Pancreas (tissue), 10 donors: ENCODE data around the gene WASL. TPM values are rescaled to one million over a fixed set of nuclear protein-coding genes. Genes with fewer than 3 reads are reported as not detected.

ENCODE experiments used
- ATAC-seq, 4 donors: fragments of 200-7000 bp; cut with Tn5 transposase; one replicate each; pipeline versions ENCODE4 v1.8.0 to v1.9.1; 2020; ENCODE audit warnings: mild to moderate bottlenecking in 4 of 4, moderate library complexity in 4 of 4
- DNase-seq, 6 donors: peaks; one replicate each; pipeline ENCODE4 v3.0.0-alpha.2; 2020
- FAIRE-seq: peaks from 2 replicates; lab custom pipeline; 2012; peaks lifted over from hg19 to GRCh38; lab: Jason Lieb, UNC
- H3K27ac ChIP-seq, 4 donors: fragments of 200-600 bp; sonication (generic); 1 replicate in 3 of 4; 2 replicates in 1 of 4; pipeline versions ENCODE4 v1.5.0 to v1.8.0; 2020
- H3K27me3 ChIP-seq, 4 donors: fragments of 200-600 bp; one replicate each; pipeline ENCODE4 v1.8.0; 2021
- H3K36me3 ChIP-seq, 3 donors: fragments of 200-600 bp; sonication (generic) in 1 of 3; one replicate each; pipeline versions ENCODE4 v1.5.0 to v1.8.0; 2020 to 2021
- H3K4me1 ChIP-seq, 3 donors: fragments of 200-600 bp; one replicate each; pipeline ENCODE4 v1.8.0; 2021
- H3K4me3 ChIP-seq, 4 donors: fragments of 200-600 bp; sonication (generic) in 2 of 4; one replicate each; pipeline versions ENCODE4 v1.5.0 to v1.8.0; 2020 to 2021
- H3K9me3 ChIP-seq, 4 donors: fragments of 200-600 bp; one replicate each; pipeline ENCODE4 v1.8.0; 2021
- WGBS, 2 donors: extraction: QIAGEN DNeasy Blood & Tissue Kit; methylation state at CpG; one replicate each; pipeline ENCODE4 v1.1.7; 2013; 5-methylcytosine and 5-hydroxymethylcytosine counted together
- intact Hi-C, 3 donors: fragments of 100-400 bp; cut with DNase I; formaldehyde crosslinking; loops; one replicate each; pipeline versions ENCODE4 v1.11.1 to v1.14.2; 2022
- polyA plus RNA-seq, 2 donors: library from polyadenylated mRNA; stranded (reverse); fragments of 200-250 nt; gene quantifications; one replicate each; pipeline ENCODE4 v1.2.3, GENCODE V29; 2013
- total RNA-seq, 6 donors: library from RNA; stranded (reverse); fragmentation: NEBNext Ultra II Directional in 4 of 6; extraction: Animal tissue kit (Norgen Biotek cat#: 25700) in 4 of 6; gene quantifications; one replicate each; pipeline versions ENCODE4 v1.2.1 to v1.2.4, GENCODE V29; 2021 to 2023
- TF ChIP-seq, protein P1 (sequence below), 4 donors: fragments of 200-600 bp; sonication (generic) in 3 of 4; IDR thresholded peaks; one replicate each; pipeline versions ENCODE4 v1.5.0 to v1.8.0; 2021; ENCODE audit warnings: antibody characterized with exemption in 4 of 4
- donor health status: healthy with polysubstance abuse.
- donor health status: DM: no; HTN: no; CAD: no; lungs with moderate emphysema.
- donor health status: DM: no; HTN: no; CAD: no.
- donor health status: control.
- donor health status: control.
- donor health status: Bipolar disorder and iron deficiency.
- donor health status: DM: yes; HTN: yes; CAD: no.
- donor health status: DM: no; HTN: no; CAD: no.
- donor health status: DM: no; HTN: no; CAD: no.
- donor health status: DM: yes; HTN: yes; CAD: no.

Gene WASL
- total and polyA plus RNA-seq, 8 donors = 8.2 to 27.3 (median 16.0) TPM

DNA sequence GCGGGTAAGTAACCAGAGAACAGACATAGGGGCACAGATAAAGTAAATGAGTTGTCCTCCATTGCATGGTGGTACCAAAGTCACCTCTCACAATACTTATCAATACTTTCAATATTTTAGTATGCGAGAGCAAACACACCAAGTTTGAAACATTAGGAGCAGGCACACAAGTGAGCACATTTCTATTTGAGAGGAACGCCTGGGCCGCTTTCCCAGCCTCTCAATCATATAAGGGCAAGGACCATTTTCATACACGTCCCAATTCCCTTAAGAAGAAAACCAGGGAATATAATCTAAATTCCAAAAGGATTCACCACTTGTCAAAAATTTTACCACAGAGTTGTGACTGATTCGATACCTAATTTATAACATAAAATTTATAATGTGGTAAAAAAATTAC, 85.6 kb downstream of the WASL start:
- no peak overlapping the region for H3K27ac ChIP-seq
- WGBS, 2 donors = 90 to 96% methylated on average over 6 of the region's 6 CpGs
- no peaks in the 10 kb centered on the region for H3K27me3 ChIP-seq
- H3K9me3 ChIP-seq = no peaks in the 10 kb centered on the region
- ATAC-seq = no peak
- H3K36me3 ChIP-seq = no peaks in the 10 kb centered on the region
- intact Hi-C loops = no loop called here
- TF ChIP-seq, protein P1, sequence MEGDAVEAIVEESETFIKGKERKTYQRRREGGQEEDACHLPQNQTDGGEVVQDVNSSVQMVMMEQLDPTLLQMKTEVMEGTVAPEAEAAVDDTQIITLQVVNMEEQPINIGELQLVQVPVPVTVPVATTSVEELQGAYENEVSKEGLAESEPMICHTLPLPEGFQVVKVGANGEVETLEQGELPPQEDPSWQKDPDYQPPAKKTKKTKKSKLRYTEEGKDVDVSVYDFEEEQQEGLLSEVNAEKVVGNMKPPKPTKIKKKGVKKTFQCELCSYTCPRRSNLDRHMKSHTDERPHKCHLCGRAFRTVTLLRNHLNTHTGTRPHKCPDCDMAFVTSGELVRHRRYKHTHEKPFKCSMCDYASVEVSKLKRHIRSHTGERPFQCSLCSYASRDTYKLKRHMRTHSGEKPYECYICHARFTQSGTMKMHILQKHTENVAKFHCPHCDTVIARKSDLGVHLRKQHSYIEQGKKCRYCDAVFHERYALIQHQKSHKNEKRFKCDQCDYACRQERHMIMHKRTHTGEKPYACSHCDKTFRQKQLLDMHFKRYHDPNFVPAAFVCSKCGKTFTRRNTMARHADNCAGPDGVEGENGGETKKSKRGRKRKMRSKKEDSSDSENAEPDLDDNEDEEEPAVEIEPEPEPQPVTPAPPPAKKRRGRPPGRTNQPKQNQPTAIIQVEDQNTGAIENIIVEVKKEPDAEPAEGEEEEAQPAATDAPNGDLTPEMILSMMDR (IDR thresholded peaks at IDR 0.05) = no peak
- no peak for FAIRE-seq
- H3K4me1 ChIP-seq = peaks cover 0 to 4% (median 3%) of the 10 kb centered on the region in 3 donors
- H3K4me3 ChIP-seq = no peak overlapping the region
- DNase-seq = no peak

DNA sequence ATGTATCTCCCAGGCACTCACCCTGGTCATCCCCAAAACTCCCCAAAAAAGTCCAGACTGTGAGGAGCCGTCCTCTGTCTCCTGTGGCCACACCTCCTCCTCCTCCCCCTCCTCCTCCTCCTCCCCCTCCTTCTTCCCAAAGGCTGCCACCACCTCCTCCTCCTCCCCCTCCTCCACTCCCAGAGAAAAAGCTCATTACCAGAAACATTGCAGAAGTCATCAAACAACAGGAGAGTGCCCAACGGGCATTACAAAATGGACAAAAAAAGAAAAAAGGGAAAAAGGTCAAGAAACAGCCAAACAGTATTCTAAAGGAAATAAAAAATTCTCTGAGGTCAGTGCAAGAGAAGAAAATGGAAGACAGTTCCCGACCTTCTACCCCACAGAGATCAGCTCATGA, 86.0 kb downstream of the WASL start:
- WGBS, 2 donors = 50 to 64% methylated on average over 3 of the region's 3 CpGs
- FAIRE-seq = no peak
- no peak overlapping the region for H3K27ac ChIP-seq
- H3K4me1 ChIP-seq = peaks cover 0 to 4% (median 3%) of the 10 kb centered on the region in 3 donors
- no peaks in the 10 kb centered on the region for H3K36me3 ChIP-seq
- no peak for ATAC-seq
- H3K9me3 ChIP-seq = no peaks in the 10 kb centered on the region
- no peaks in the 10 kb centered on the region for H3K27me3 ChIP-seq
- DNase-seq = no peak
- no peak overlapping the region for H3K4me3 ChIP-seq
- TF ChIP-seq, protein P1 (IDR thresholded peaks at IDR 0.05) = no peak
- intact Hi-C loops = no loop called here

- ATAC-seq (no peak), FAIRE-seq (no peak), DNase-seq (no peak)
- no peak overlapping the region for H3K27ac ChIP-seq
- intact Hi-C loops = no loop called here
- H3K36me3 ChIP-seq = no peaks in the 10 kb centered on the region
- TF ChIP-seq, protein P1 (IDR thresholded peaks at IDR 0.05) = no peak
- no peaks in the 10 kb centered on the region for H3K27me3 ChIP-seq
- WGBS, 2 donors = 88 to 93% methylated on average over 15 of the region's 15 CpGs
- H3K9me3 ChIP-seq = no peaks in the 10 kb centered on the region
- H3K4me3 ChIP-seq = no peak overlapping the region
- H3K4me1 ChIP-seq = peaks cover 0 to 4% (median 3%) of the 10 kb centered on the region in 3 donors
These were observed 86.5 kb downstream of the WASL start for GRCh38 chr7:123662293-123662692.

DNA sequence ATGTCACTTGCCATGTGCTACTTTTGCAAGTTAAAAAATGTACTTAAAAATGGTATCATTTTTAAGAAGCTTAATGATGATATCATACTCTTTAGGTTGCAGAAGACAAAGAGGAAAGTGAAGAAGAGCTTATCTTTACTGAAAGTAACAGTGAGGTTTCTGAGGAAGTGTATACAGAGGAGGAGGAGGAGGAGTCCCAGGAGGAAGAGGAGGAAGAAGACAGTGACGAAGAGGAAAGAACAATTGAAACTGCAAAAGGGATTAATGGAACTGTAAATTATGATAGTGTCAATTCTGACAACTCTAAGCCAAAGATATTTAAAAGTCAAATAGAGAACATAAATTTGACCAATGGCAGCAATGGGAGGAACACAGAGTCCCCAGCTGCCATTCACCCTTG, 87.0 kb downstream of the WASL start:
- Histone ChIP-seq H3K27ac (no peak overlapping the region), H3K4me3 (no peak overlapping the region), H3K27me3 (no peaks in the 10 kb centered on the region), H3K36me3 (no peaks in the 10 kb centered on the region), H3K9me3 (no peaks in the 10 kb centered on the region), H3K4me1 (peaks cover 0 to 4% (median 3%) of the 10 kb centered on the region in 3 donors)
- intact Hi-C loops = no loop called here
- FAIRE-seq (no peak), DNase-seq (no peak), ATAC-seq (no peak)
- WGBS, 2 donors = 83 to 93% methylated on average over 1 of the region's 1 CpG
- TF ChIP-seq, protein P1 (IDR thresholded peaks at IDR 0.05) = no peak

DNA sequence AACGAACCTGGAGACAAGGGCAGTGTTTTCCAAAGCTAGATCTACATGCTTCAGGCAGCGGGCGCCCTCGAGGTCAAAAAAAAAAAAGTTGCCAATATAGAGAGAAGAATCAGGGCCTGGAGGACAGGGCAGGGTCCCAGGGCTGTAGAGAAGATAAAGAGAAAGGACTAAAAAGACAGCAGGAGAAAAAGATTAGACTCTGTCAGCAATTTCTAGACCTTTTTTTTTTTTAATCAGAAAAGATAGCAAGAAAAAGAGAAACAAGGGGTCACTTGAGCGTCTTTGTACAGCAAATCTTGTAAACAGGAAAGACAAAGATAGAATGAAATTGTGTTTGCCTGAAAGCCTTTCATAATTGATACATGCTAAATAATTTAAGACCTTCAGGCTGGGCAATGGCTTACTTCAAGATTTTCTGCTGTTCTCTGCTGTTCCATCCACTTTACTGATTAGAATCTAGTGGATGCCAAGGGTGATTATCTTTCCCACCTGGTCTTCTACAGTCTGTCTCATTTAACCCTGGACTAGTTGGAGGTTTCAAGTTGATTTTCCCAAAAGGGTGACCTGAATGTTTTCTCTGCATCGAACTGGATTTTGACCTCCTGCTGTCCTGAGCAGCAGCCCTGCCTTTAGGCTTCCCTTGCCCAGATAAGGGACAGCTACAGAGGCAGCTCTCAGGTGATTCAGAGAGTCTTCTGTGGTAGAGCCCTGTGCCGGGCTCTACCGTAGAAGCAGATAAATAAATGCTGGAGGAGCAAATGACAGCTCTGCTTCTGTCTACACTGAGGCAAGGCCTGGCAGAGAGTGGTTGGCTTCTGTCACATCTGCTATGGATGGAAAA, 88.1 kb downstream of the WASL start:
- H3K9me3 ChIP-seq = no peaks in the 10 kb centered on the region
- no peak for FAIRE-seq
- TF ChIP-seq, protein P1 (IDR thresholded peaks at IDR 0.05) = no peak
- 64 to 68% methylated on average over 8 of the region's 8 CpGs for WGBS, 2 donors
- no peaks in the 10 kb centered on the region for H3K36me3 ChIP-seq
- H3K27ac ChIP-seq = no peak overlapping the region
- no peaks in the 10 kb centered on the region for H3K27me3 ChIP-seq
- no peak overlapping the region for H3K4me3 ChIP-seq
- H3K4me1 ChIP-seq = peaks cover 0 to 3% (median 0%) of the 10 kb centered on the region in 3 donors
- DNase-seq = no peak
- ATAC-seq = no peak
- intact Hi-C loops = no loop called here
